ENCODE data around the gene KLF11. TPM values are rescaled to one million over a fixed set of nuclear protein-coding genes. Genes with fewer than 3 reads are reported as not detected.

Gene KLF11
- polyA plus RNA-seq, 1 donor = 25.8 TPM

GRCh38 chr2:10041711-10042110 is 1.6 kb upstream of the KLF11 start:
- no peak for DNase-seq (ENCODE audit: low read depth)

GRCh38 chr2:10042301-10043161 is 819 bp upstream of the KLF11 start:
- DNase-seq (ENCODE audit: low read depth) = peak; percentile 60

- peak; percentile 74 for DNase-seq (ENCODE audit: low read depth)
Observed at GRCh38 chr2:10043906-10044601, 704 bp downstream of the KLF11 start.

GRCh38 chr2:10045561-10046355 is 2.4 kb downstream of the KLF11 start:
- no peak for DNase-seq (ENCODE audit: low read depth)

- DNase-seq (ENCODE audit: low read depth) = no peak
Observed at GRCh38 chr2:10046931-10047330, 3.6 kb downstream of the KLF11 start.

- DNase-seq (ENCODE audit: low read depth) = no peak
Observed at GRCh38 chr2:10047616-10048500, 4.5 kb downstream of the KLF11 start.

- peak; percentile 51 for DNase-seq (ENCODE audit: low read depth)
Observed at GRCh38 chr2:10048501-10049171, 5.3 kb downstream of the KLF11 start.

GRCh38 chr2:10052216-10052615 is 8.9 kb downstream of the KLF11 start:
- DNase-seq (ENCODE audit: low read depth) = no peak

GRCh38 chr2:10053351-10053750 is 10.0 kb downstream of the KLF11 start:
- DNase-seq (ENCODE audit: low read depth) = no peak

GRCh38 chr2:10054424-10054823 is 11.1 kb downstream of the KLF11 start:
- no peak for DNase-seq (ENCODE audit: low read depth)

GRCh38 chr2:10054976-10055375 is 11.6 kb downstream of the KLF11 start:
- no peak for DNase-seq (ENCODE audit: low read depth)

GRCh38 chr2:10056439-10056838 is 13.1 kb downstream of the KLF11 start:
- DNase-seq (ENCODE audit: low read depth) = no peak

- DNase-seq (ENCODE audit: low read depth) = no peak
Observed at GRCh38 chr2:10057231-10058107, 14.1 kb downstream of the KLF11 start.

- DNase-seq (ENCODE audit: low read depth) = no peak
Observed at GRCh38 chr2:10058251-10059015, 15.1 kb downstream of the KLF11 start.

- DNase-seq (ENCODE audit: low read depth) = no peak
Observed at GRCh38 chr2:10059016-10059351, 15.6 kb downstream of the KLF11 start.

GRCh38 chr2:10059552-10060335 is 16.4 kb downstream of the KLF11 start:
- no peak for DNase-seq (ENCODE audit: low read depth)

- DNase-seq (ENCODE audit: low read depth) = no peak
Observed at GRCh38 chr2:10061221-10061925, 18.0 kb downstream of the KLF11 start.
